Measurements from ENCODE around the gene DUSP8. TPM values are rescaled to one million over a fixed set of nuclear protein-coding genes. Genes with fewer than 3 reads are reported as not detected.

The DUSP8 gene
- total and polyA plus RNA-seq, 8 donors: 6.4 to 23.5 (median 12.2) TPM

DNA sequence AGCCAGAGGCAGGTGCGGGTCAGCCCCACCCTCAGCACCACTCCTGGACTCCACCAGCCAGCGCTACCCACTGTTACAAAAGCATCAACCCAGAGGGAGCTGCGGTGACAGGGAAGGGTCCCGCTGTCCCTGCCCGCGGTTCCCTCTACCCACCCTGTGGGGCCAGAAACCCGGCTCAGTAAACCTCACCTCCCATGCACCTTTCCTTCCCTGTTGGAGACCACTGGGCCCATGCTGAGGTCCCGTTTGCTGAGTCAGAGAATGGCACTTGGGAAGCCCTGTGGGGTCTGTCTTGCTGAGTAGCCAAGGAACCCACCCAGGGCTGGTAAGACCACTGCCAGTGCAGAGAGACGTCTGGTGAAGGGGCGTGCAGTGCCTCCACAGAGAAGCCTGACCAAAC is 43.4 kb downstream of the DUSP8 start:
- H3K36me3 ChIP-seq: no peaks in the 10 kb centered on the region
- H3K27me3 ChIP-seq: no peaks in the 10 kb centered on the region
- TF ChIP-seq, protein P1, sequence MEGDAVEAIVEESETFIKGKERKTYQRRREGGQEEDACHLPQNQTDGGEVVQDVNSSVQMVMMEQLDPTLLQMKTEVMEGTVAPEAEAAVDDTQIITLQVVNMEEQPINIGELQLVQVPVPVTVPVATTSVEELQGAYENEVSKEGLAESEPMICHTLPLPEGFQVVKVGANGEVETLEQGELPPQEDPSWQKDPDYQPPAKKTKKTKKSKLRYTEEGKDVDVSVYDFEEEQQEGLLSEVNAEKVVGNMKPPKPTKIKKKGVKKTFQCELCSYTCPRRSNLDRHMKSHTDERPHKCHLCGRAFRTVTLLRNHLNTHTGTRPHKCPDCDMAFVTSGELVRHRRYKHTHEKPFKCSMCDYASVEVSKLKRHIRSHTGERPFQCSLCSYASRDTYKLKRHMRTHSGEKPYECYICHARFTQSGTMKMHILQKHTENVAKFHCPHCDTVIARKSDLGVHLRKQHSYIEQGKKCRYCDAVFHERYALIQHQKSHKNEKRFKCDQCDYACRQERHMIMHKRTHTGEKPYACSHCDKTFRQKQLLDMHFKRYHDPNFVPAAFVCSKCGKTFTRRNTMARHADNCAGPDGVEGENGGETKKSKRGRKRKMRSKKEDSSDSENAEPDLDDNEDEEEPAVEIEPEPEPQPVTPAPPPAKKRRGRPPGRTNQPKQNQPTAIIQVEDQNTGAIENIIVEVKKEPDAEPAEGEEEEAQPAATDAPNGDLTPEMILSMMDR (IDR thresholded peaks at IDR 0.05): no peak
- no peak overlapping the region for H3K27ac ChIP-seq
- ATAC-seq: no peak
- no peak overlapping the region for H3K4me3 ChIP-seq
- DNase-seq: peak in 2 of 6 donors; percentile 12 to 45
- no peak for FAIRE-seq
- intact Hi-C loops (cut with DNase I): no loop called here
- no peaks in the 10 kb centered on the region for H3K4me1 ChIP-seq
- WGBS, 2 donors: 89 to 92% methylated on average over 10 of the region's 10 CpGs
- H3K9me3 ChIP-seq: no peaks in the 10 kb centered on the region

- no peaks in the 10 kb centered on the region for H3K27me3 ChIP-seq
- TF ChIP-seq, protein P1 (IDR thresholded peaks at IDR 0.05): no peak
- no peak overlapping the region for H3K4me3 ChIP-seq
- WGBS, 2 donors: 92 to 94% methylated on average over 15 of the region's 15 CpGs
- DNase-seq: peak in 1 of 6 donors; percentile 33
- intact Hi-C loops (cut with DNase I): no loop called here
- H3K36me3 ChIP-seq: no peaks in the 10 kb centered on the region
- no peaks in the 10 kb centered on the region for H3K4me1 ChIP-seq
- H3K27ac ChIP-seq: no peak overlapping the region
- no peak for ATAC-seq
- no peaks in the 10 kb centered on the region for H3K9me3 ChIP-seq
- no peak for FAIRE-seq
Observed at GRCh38 chr11:1526785-1527184, 45.3 kb downstream of the DUSP8 start.

DNA sequence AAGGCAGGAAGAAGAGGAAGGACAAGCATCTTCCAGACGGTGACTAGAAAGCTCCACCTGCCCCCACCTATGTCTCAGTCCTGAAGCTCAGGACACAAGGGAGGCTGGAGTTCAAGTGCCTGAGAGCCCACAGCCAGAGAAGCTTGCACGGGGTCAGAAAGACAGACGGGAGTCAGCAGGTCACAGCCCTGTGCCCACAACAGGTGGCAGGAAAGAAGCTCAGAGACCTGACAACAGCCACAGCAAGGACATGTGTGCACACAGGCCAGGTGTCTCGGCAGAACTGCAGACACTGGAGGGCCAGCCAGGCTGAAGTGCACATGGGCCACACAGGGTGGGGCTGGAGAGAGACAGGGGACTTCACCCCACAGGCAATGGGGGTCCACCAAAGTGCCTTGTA is 48.3 kb downstream of the DUSP8 start:
- intact Hi-C loops (cut with DNase I): no loop called here
- Histone ChIP-seq H3K27ac (no peak overlapping the region), H3K27me3 (no peaks in the 10 kb centered on the region), H3K36me3 (no peaks in the 10 kb centered on the region), H3K4me1 (no peaks in the 10 kb centered on the region), H3K4me3 (no peak overlapping the region), H3K9me3 (no peaks in the 10 kb centered on the region)
- FAIRE-seq (no peak), DNase-seq (no peak), ATAC-seq (no peak)
- TF ChIP-seq, protein P1 (IDR thresholded peaks at IDR 0.05): no peak
- 60 to 66% methylated on average over 4 of the region's 4 CpGs for WGBS, 2 donors

DNA sequence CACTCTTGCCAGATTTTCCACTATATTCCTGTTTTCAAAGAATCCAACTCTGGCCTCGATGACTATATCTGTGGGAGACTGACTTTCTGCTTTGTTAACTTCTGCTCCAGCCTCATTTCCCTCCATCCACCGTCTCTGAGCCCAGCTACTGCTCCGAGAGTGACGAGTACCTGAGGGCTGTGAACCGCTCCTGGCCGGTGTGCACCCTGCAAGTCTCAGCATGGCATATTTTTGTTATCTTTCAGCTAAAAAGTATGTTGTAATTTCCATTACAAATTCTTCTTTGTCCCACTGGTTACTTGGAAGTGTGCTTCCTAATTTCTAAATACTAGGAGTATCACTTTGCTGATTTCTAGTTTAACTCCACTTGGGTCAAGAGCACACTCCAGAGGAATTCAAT is 49.0 kb downstream of the DUSP8 start:
- ATAC-seq (no peak), DNase-seq (peak in 1 of 6 donors; percentile 17), FAIRE-seq (no peak)
- no peaks in the 10 kb centered on the region for H3K27me3 ChIP-seq
- intact Hi-C loops (cut with DNase I): no loop called here
- H3K36me3 ChIP-seq: no peaks in the 10 kb centered on the region
- H3K9me3 ChIP-seq: no peaks in the 10 kb centered on the region
- H3K4me3 ChIP-seq: no peak overlapping the region
- H3K4me1 ChIP-seq: no peaks in the 10 kb centered on the region
- TF ChIP-seq, protein P1 (IDR thresholded peaks at IDR 0.05): no peak
- 92 to 95% methylated on average over 6 of the region's 6 CpGs for WGBS, 2 donors
- no peak overlapping the region for H3K27ac ChIP-seq

DNA sequence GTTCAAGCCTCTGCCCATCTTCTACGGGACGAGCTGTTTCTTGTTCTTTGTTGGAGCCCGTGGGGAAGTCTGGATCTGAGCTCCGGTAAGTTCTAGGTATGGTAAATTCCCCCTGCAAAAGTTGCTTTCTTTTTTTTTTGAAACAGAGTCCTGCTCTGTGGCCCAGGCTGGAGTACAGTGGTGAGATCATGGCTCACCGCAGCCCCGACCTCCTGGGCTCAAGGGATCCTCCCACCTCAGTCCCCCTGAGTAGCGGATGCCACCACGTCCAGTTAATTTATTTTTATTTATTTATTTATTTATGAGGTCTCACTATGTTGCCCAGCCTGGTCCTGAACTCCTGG is 50.0 kb downstream of the DUSP8 start:
- FAIRE-seq (no peak), DNase-seq (no peak), ATAC-seq (no peak)
- no peak overlapping the region for H3K27ac ChIP-seq
- 95 to 99% methylated on average over 8 of the region's 8 CpGs for WGBS, 2 donors
- H3K4me3 ChIP-seq: no peak overlapping the region
- H3K27me3 ChIP-seq: no peaks in the 10 kb centered on the region
- TF ChIP-seq, protein P1 (IDR thresholded peaks at IDR 0.05): no peak
- H3K4me1 ChIP-seq: no peaks in the 10 kb centered on the region
- intact Hi-C loops (cut with DNase I): no loop called here
- no peaks in the 10 kb centered on the region for H3K36me3 ChIP-seq
- no peaks in the 10 kb centered on the region for H3K9me3 ChIP-seq
